CD4-positive, alpha-beta T cell treated with Interleukin-17A for 1 hour (primary cell): ENCODE measurements around the gene CCDC71.
A peak's percentile ranks its signal among the peaks of the same experiment; 100 is the strongest.

Experiments used
- DNase-seq: peaks from one replicate; pipeline ENCODE4 v3.0.0-alpha.2; 2020

The CCDC71 gene

GRCh38 chr3:49124991-49125670 is 41.0 kb downstream of the CCDC71 start:
- DNase-seq, result no peak

GRCh38 chr3:49124203-49124602 is 41.9 kb downstream of the CCDC71 start:
- DNase-seq, result no peak

DNA sequence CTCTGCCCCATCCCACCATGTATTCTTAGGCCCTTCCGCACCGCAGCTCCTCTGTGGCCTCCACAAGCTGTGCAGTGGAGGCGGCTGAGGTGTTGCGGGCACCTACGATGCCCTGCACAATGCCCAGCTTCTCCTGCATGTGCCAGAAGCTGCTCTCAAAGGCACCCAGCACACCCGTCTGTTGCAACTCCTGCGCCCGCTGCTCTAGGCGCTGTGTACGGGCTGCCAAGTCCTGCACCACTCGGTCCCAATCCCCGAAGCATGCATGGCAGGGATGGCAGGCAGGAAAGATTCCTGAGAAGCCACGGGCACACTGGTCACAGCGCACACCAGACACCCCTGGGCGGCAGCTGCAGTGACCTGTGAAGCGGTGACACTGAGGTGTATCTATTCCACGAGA is 42.4 kb downstream of the CCDC71 start:
- DNase-seq, result no peak

- no peak for DNase-seq
These were observed 43.1 kb downstream of the CCDC71 start for GRCh38 chr3:49122886-49123545.

DNA sequence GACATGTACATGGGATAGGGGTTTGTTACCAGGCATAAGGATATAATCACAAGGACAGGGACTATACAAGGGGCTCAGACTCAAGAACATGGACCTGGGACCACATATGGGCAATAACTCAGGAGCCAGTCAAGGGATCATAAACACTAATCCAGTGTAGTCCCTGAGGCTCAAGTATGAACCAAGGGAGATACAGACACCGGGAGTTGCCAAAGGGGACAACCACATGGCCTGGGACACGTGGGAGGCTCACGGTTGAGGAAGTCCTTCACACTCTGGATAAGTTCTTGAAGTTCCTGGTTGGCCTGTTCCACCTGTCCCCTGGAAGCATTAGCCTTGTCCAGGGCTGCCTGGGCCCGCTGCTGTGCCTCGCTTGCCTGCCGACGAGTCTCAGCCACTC is 43.7 kb downstream of the CCDC71 start:
- no peak for DNase-seq

- DNase-seq, result no peak
These were observed 44.1 kb downstream of the CCDC71 start for GRCh38 chr3:49122022-49122421.

- no peak for DNase-seq
These were observed 44.9 kb downstream of the CCDC71 start for GRCh38 chr3:49121132-49121736.

DNA sequence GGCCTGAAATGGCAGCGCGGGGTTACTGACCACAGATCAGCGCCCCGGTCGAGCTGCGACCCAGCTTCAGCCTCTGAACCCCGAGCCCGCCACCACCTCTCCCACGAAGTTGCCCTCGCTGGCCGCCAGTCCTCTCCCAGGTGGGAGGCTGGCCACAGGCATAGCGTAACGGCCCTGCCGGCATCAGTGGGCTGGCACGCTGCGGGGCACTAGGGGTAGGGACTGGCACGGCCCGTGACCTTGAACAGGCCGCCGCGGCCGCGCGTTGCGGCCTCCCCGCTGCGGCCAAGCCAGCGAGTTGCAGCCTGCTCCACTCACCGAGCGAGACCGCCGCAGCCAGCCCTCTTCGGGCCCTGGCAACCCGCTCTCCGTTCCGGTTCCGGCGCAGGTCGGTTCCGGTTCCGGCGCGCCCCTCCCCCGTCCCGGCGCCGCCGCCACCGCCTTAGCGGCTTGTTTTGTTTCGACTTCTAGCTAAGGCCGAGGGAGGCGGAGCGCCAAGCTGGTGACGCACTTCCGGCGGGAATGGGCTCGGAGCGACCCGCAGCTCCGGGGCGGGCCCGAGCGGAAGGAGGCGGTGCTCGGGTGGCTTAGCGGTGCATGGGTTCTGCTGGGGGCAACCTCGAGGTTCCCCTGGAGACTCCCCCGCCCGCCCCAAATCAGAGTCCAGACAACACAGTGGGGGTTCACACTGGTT is 45.5 kb downstream of the CCDC71 start, which contains the start of gene USP19:
Gene USP19, minus strand, starts transcription at position 386 of the 694 bp plus-strand sequence. CDS start 1,678 bp downstream, outside the sequence.
- DNase-seq, result peak; percentile 96

DNA sequence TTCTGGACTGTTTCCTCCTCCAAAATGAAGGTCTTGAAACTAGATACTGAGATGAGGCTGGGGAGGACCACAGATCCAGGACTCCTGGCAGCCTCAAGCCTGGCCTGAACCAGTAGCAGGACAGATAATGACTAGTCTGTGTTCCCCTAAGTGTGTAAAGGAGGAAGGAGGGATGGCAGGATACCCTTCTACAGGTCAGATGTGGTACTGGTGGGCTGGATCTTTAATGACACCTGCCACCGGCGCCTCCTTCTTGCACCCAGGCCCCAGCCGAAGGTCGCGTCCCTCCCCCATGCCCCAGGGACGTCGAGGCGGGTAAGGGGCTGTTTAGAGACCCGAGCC is 46.1 kb downstream of the CCDC71 start:
- peak; percentile 17 for DNase-seq

GRCh38 chr3:49119439-49119838 is 46.7 kb downstream of the CCDC71 start:
- no peak for DNase-seq

DNA sequence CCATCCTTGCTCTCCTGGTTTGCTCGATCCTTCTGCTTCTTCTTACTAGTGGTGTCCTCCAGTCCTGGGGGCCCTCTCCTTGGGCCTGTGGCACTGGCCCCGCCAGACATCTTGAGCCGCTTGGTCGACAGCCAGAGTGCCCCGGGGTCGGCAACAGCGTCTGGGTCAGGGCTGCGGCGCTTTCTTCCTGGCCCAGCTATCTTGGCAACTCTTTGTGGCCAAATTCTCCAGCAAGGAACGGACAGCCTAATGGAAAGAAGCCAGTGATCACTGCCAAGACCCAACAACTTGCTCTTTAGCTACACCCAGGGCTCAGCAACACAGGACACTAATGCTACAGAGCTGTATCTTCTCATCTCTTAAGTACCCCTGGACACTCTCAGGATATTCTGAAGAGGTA is 47.1 kb downstream of the CCDC71 start:
- no peak for DNase-seq
